Measurements from ENCODE around the gene CDKN2C.
"Not testable (repeated sequence)": the region's sequence is repeated elsewhere in the genome, so short reads cannot be mapped to it uniquely, and the experiment has no call there.

DNA sequence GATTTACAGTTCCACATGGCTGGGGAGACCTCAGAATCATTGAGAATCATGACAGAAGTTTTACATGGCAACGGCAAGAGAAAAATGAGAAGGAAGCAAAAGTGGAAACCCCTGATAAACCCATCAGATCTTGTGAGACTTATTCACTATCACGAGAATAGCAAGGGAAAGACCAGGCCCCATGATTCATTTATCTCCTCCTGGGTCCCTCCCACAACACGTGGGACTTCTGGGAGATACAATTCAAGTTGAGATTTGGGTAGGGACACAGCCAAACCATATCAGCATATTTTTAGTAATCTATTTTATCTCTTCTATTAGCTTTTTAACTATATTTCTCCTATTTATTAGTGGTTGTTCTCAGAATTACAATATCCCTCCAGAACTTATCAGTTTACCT lies 36.3 kb upstream of the CDKN2C start:
- TF ChIP-seq, protein P1, sequence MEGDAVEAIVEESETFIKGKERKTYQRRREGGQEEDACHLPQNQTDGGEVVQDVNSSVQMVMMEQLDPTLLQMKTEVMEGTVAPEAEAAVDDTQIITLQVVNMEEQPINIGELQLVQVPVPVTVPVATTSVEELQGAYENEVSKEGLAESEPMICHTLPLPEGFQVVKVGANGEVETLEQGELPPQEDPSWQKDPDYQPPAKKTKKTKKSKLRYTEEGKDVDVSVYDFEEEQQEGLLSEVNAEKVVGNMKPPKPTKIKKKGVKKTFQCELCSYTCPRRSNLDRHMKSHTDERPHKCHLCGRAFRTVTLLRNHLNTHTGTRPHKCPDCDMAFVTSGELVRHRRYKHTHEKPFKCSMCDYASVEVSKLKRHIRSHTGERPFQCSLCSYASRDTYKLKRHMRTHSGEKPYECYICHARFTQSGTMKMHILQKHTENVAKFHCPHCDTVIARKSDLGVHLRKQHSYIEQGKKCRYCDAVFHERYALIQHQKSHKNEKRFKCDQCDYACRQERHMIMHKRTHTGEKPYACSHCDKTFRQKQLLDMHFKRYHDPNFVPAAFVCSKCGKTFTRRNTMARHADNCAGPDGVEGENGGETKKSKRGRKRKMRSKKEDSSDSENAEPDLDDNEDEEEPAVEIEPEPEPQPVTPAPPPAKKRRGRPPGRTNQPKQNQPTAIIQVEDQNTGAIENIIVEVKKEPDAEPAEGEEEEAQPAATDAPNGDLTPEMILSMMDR (IDR thresholded peaks at IDR 0.05; ENCODE audit: poor library complexity) = not testable (repeated sequence)
- TF ChIP-seq EZH2 (IDR thresholded peaks at IDR 0.05; ENCODE audit: borderline replicate concordance); EZH2phosphoT487 (IDR thresholded peaks at IDR 0.05; ENCODE audit: low read depth, severe bottlenecking, unreplicated experiment): not testable (repeated sequence)
